HepG2 (cell line): ENCODE data around the gene TCFL5. TPM values are rescaled to one million over a fixed set of nuclear protein-coding genes. Genes with fewer than 3 reads are reported as not detected.

Experiments used
- HNRNPLL ChIP-seq: fragments of 200-400 bp; formaldehyde crosslinking; IDR thresholded peaks from 2 replicates; pipeline ENCODE4 v1.6.1; 2017; ENCODE audit warnings: mild to moderate bottlenecking, low read depth, low read length; ENCODE audit not compliant: poor library complexity, severe bottlenecking
- PLSCR1 ChIP-seq: sonication (generic); formaldehyde crosslinking; IDR thresholded peaks from 2 replicates; pipeline ENCODE4 v1.5.0; 2020; ENCODE audit warnings: missing genetic modification reagents, mild to moderate bottlenecking, borderline replicate concordance
- RBM22 ChIP-seq: fragments of 200-400 bp; formaldehyde crosslinking; optimal IDR thresholded peaks from 2 replicates; pipeline ENCODE3; 2017; ENCODE audit warnings: mild to moderate bottlenecking, low read length, moderate library complexity
- ZBTB40 ChIP-seq, 2 experiments: fragments of 450-650 bp in 1 of 2; sonication (generic) in 1 of 2; formaldehyde crosslinking in 1 of 2; IDR thresholded peaks; 2 replicates each; pipeline versions ENCODE4 v1.6.1 to v1.8.0; 2016 to 2022; ENCODE audit warnings: antibody characterized with exemption in 1 of 2, mild to moderate bottlenecking in 1 of 2, missing genetic modification reagents in 1 of 2
- ZC3H13 ChIP-seq: sonication (generic); formaldehyde crosslinking; IDR thresholded peaks from 2 replicates; pipeline ENCODE4 v1.8.1; 2023; ENCODE audit warnings: mild to moderate bottlenecking, missing genetic modification reagents, moderate library complexity
- ZNF614 ChIP-seq: IDR thresholded peaks from 2 replicates; pipeline ENCODE4 v1.6.1; 2018; ENCODE audit warnings: missing biosample characterization, missing genetic modification reagents, inconsistent platforms, borderline replicate concordance
- ZNF672 ChIP-seq: sonication (generic); formaldehyde crosslinking; IDR thresholded peaks from 2 replicates; pipeline ENCODE4 v1.8.1; 2022; ENCODE audit warnings: missing genetic modification reagents
- polyA plus RNA-seq, 8 experiments: library from polyadenylated mRNA; depleted of rRNA in 3 of 8; stranded (reverse) in 7 of 8; unstranded in 1 of 8; fragments of >200 nt; fragmentation: Illumina TruSeq in 4 of 8; extraction: Trizol in 4 of 8; gene quantifications; 2 replicates each; pipeline versions ENCODE4 v1.2.1 to v1.2.3, GENCODE V29; 2011 to 2016; ENCODE audit warnings: low read depth in 4 of 8, missing spikeins in 1 of 8, mixed read lengths in 1 of 8; ENCODE audit not compliant: insufficient read depth in 1 of 8
- total RNA-seq, 5 experiments: library from RNA; depleted of rRNA; stranded (reverse); fragments of >200 nt; fragmentation: Illumina TruSeq; extraction: Trizol; gene quantifications; 2 replicates each; pipeline ENCODE4 v1.2.3, GENCODE V29; 2016; ENCODE audit warnings: low read depth in 1 of 5

The TCFL5 gene
- total and polyA plus RNA-seq, 2 of the 13 experiments (the other 11 are each of a cell fraction or from before 2014, with no cell fraction given) = 14.8 to 20.0 TPM

- TF ChIP-seq PLSCR1 (no peak), RBM22 (no peak), HNRNPLL (no peak), ZC3H13 (CRISPR knock-in tag) (no peak), ZNF672 (CRISPR knock-in tag) (no peak), ZBTB40 (IDR thresholded peaks at IDR 0.05) (no peak), ZBTB40 (CRISPR knock-in tag; IDR thresholded peaks at IDR 0.05) (0 out of 2 replicates have a peak, but pooled peaks have one; percentile 10), ZNF614 (CRISPR knock-in tag) (no peak)
Measured at GRCh38 chr20:62894261-62894660, 32.6 kb upstream of the TCFL5 start (continued).
